SKM-1 (cell line): ENCODE data around the gene TMCO4.

Experiments
- DNase-seq: peaks from one replicate; lab custom pipeline; 2025; ENCODE audit not compliant: unreplicated experiment; lab: John Stamatoyannopoulos, UW

The TMCO4 gene

GRCh38 chr1:19750882-19751276, 48.8 kb downstream of the TMCO4 start:
- DNase-seq = no peak

GRCh38 chr1:19750101-19750881, 49.4 kb downstream of the TMCO4 start:
- DNase-seq = no peak

GRCh38 chr1:19749685-19750084, 50.0 kb downstream of the TMCO4 start:
- DNase-seq = no peak

- no peak for DNase-seq
Observed at GRCh38 chr1:19747761-19748160, 52.0 kb downstream of the TMCO4 start.

- DNase-seq = no peak
Observed at GRCh38 chr1:19744886-19745285, 54.8 kb downstream of the TMCO4 start.

- DNase-seq = no peak
Observed at GRCh38 chr1:19744335-19744743, 55.4 kb downstream of the TMCO4 start.

- no peak for DNase-seq
Observed at GRCh38 chr1:19743793-19744192, 55.9 kb downstream of the TMCO4 start.

GRCh38 chr1:19743180-19743579, 56.5 kb downstream of the TMCO4 start:
- no peak for DNase-seq

GRCh38 chr1:19739628-19740027, 60.1 kb downstream of the TMCO4 start:
- DNase-seq = no peak

- no peak for DNase-seq
Observed at GRCh38 chr1:19738669-19739068, 61.0 kb downstream of the TMCO4 start.

GRCh38 chr1:19738076-19738475, 61.6 kb downstream of the TMCO4 start:
- no peak for DNase-seq

- no peak for DNase-seq
Observed at GRCh38 chr1:19737104-19737825, 62.5 kb downstream of the TMCO4 start.

GRCh38 chr1:19735440-19736127, 64.1 kb downstream of the TMCO4 start:
- no peak for DNase-seq

GRCh38 chr1:19734472-19734999, 65.2 kb downstream of the TMCO4 start:
- no peak for DNase-seq

GRCh38 chr1:19734056-19734455, 65.7 kb downstream of the TMCO4 start:
- no peak for DNase-seq

- DNase-seq = no peak
Observed at GRCh38 chr1:19733615-19734014, 66.1 kb downstream of the TMCO4 start.

- no peak for DNase-seq
Observed at GRCh38 chr1:19731311-19731821, 68.3 kb downstream of the TMCO4 start.

GRCh38 chr1:19730793-19731192, 68.9 kb downstream of the TMCO4 start:
- DNase-seq = no peak

GRCh38 chr1:19730232-19730631, 69.5 kb downstream of the TMCO4 start:
- no peak for DNase-seq

- DNase-seq = no peak
Observed at GRCh38 chr1:19728413-19729145, 71.1 kb downstream of the TMCO4 start.

GRCh38 chr1:19725606-19726005, 74.1 kb downstream of the TMCO4 start:
- no peak for DNase-seq
